Neutrophil (primary cell): ENCODE measurements around the gene SCRT2.

Experiments used
- H3K27ac ChIP-seq: fragments of 200-600 bp; sonication (generic); 2 replicates; pipeline ENCODE4 v1.5.1; 2016; ENCODE audit warnings: mild to moderate bottlenecking, moderate library complexity
- H3K27me3 ChIP-seq: fragments of 200-600 bp; sonication (generic); 2 replicates; pipeline ENCODE4 v1.6.0; 2016; ENCODE audit warnings: mild to moderate bottlenecking
- H3K36me3 ChIP-seq: fragments of 200-600 bp; sonication (generic); 2 replicates; pipeline ENCODE4 v1.5.1; 2017
- H3K4me1 ChIP-seq, 2 experiments: fragments of 200-600 bp in 1 of 2; sonication (generic) in 1 of 2; 1 replicate in 1 of 2; 2 replicates in 1 of 2; pipeline versions ENCODE4 v1.5.1 to v1.6.1; 2013 to 2016; ENCODE audit warnings: low read depth in 1 of 2, low read length in 1 of 2, mild to moderate bottlenecking in 1 of 2, moderate library complexity in 1 of 2; ENCODE audit not compliant: control insufficient read depth in 1 of 2, insufficient read depth in 1 of 2
- H3K4me3 ChIP-seq, 2 experiments: fragments of 200-600 bp in 1 of 2; sonication (generic) in 1 of 2; 1 replicate in 1 of 2; 2 replicates in 1 of 2; pipeline ENCODE4 v1.5.1; 2013 to 2016; ENCODE audit warnings: low read depth in 1 of 2, low read length in 1 of 2, mild to moderate bottlenecking in 1 of 2, moderate library complexity in 1 of 2
- H3K9me3 ChIP-seq: fragments of 200-600 bp; sonication (generic); 2 replicates; pipeline ENCODE4 v1.5.1; 2016
- TF ChIP-seq, protein P1 (sequence below): fragments of 200-600 bp; sonication (generic); IDR thresholded peaks from 2 replicates; pipeline ENCODE4 v1.5.1; 2016; ENCODE audit warnings: antibody characterized with exemption

The SCRT2 gene

DNA sequence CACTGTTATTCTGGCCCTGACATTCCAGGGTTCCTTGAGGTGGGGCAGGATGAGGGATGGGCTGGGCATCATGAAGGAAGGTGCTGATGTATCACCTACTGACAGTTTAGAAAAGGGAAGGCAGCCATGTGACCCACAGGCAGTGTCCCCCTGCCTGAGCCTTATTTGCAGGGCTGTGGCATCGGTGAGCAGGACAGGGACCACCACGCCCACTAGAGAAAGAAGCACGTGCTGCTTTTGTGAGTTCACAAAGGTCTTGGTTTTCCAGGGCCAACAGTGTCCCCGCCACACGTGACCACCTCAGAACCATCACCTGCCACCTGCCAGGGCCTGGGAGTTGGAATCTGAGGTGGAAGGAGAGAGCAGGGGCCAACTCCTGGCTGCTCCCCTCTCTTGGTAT is 43.5 kb upstream of the SCRT2 start:
- Histone ChIP-seq H3K36me3 (no peaks in the 10 kb centered on the region), H3K4me3 (no peak overlapping the region), H3K27ac (no peak overlapping the region), H3K4me1 (no peaks in the 10 kb centered on the region), H3K9me3 (no peaks in the 10 kb centered on the region), H3K27me3 (peaks cover 21% of the 10 kb centered on the region)
- TF ChIP-seq, protein P1, sequence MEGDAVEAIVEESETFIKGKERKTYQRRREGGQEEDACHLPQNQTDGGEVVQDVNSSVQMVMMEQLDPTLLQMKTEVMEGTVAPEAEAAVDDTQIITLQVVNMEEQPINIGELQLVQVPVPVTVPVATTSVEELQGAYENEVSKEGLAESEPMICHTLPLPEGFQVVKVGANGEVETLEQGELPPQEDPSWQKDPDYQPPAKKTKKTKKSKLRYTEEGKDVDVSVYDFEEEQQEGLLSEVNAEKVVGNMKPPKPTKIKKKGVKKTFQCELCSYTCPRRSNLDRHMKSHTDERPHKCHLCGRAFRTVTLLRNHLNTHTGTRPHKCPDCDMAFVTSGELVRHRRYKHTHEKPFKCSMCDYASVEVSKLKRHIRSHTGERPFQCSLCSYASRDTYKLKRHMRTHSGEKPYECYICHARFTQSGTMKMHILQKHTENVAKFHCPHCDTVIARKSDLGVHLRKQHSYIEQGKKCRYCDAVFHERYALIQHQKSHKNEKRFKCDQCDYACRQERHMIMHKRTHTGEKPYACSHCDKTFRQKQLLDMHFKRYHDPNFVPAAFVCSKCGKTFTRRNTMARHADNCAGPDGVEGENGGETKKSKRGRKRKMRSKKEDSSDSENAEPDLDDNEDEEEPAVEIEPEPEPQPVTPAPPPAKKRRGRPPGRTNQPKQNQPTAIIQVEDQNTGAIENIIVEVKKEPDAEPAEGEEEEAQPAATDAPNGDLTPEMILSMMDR = no peak

DNA sequence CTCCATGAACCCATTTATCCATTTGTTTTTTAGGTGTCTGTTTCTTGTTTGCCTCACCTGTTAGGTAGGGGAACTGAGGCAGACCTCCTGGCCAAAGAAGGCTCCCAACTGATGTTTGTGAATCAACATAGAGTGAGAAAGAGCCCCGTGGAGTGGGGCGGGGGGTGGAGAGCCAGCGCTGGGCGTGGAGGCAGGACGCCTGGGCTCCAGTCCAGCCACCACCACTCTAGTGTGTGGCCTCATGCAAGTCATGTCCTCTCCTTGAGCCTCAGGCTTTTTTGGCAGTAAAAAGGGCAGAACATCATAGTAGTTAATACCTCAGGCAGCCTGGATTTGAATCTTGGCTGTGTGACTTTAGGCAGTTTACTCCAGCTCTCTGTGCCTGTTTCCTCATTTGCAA is 42.2 kb upstream of the SCRT2 start:
- no peak overlapping the region for H3K27ac ChIP-seq
- H3K4me1 ChIP-seq = no peaks in the 10 kb centered on the region
- H3K27me3 ChIP-seq = peaks cover 15% of the 10 kb centered on the region
- H3K9me3 ChIP-seq = no peaks in the 10 kb centered on the region
- no peaks in the 10 kb centered on the region for H3K36me3 ChIP-seq
- TF ChIP-seq, protein P1 = no peak
- no peak overlapping the region for H3K4me3 ChIP-seq

DNA sequence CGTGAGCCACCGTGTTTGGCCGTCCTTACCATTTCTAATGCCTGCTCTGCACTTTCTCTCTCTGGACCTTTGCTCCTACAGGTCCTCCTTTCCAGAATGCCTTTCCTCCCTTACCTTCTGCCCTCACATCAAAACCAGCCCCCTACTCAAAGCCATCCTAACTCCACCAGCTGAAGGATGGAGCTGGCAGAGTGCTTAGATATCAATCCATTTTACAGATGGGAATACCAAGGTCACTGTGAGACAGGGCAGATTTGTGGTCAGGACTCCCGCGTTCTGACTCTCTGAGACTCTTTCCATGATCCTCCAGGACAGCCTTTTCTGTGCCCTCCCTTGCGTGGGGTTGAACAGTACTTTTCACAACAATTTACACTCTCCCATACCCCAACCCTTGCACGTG is 41.7 kb upstream of the SCRT2 start:
- no peak overlapping the region for H3K4me3 ChIP-seq
- no peaks in the 10 kb centered on the region for H3K4me1 ChIP-seq
- H3K9me3 ChIP-seq = no peaks in the 10 kb centered on the region
- H3K27ac ChIP-seq = no peak overlapping the region
- TF ChIP-seq, protein P1 = no peak
- peaks cover 17% of the 10 kb centered on the region for H3K27me3 ChIP-seq
- H3K36me3 ChIP-seq = no peaks in the 10 kb centered on the region

DNA sequence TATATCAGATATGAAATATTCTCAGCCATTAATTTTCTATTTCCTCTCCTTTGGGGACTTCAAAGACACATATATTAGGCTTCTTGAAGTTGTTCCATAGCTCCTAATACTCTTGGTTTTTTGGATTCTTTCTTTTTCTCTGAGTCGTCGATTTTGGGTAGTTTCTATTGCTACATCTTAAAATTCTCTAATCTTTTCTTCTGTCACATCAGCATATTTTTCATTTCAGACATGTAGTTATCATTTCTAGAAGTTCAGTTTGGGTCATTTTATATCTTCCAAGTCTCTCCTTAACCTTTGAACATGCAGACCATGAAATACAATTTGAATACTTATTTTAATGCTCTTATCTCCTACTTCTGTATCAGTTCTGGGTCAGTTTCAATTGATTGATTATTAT is 38.9 kb upstream of the SCRT2 start:
- H3K27me3 ChIP-seq = peaks cover 42% of the 10 kb centered on the region
- no peaks in the 10 kb centered on the region for H3K4me1 ChIP-seq
- no peak overlapping the region for H3K27ac ChIP-seq
- TF ChIP-seq, protein P1 = no peak
- H3K9me3 ChIP-seq = no peaks in the 10 kb centered on the region
- H3K36me3 ChIP-seq = no peaks in the 10 kb centered on the region
- H3K4me3 ChIP-seq = no peak overlapping the region

DNA sequence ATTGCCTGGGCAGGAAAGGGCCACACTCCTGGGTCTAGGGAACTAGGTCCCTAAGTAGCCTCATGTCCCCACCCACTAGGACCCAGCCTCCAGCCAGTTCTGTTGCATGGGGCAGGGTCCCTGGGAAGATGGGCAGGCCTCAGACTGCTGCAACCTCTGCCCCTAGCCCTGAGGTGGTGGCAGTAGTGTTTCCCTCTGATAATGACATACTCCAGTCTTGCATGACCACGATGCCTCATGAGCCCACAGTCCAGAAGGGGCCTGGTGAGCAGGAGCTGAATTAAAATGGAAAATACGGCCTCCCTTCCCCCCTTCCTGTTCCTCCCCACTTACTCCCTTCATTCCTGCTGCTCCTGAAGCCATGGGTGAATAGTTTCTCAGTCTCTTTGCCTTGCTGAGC is 36.0 kb upstream of the SCRT2 start:
- H3K4me1 ChIP-seq = no peaks in the 10 kb centered on the region
- peaks cover 59% of the 10 kb centered on the region for H3K27me3 ChIP-seq

More for the DNA sequence above, 36.0 kb upstream of the SCRT2 start:
- Histone ChIP-seq H3K9me3 (no peaks in the 10 kb centered on the region), H3K4me3 (no peak overlapping the region), H3K27ac (no peak overlapping the region), H3K36me3 (no peaks in the 10 kb centered on the region)
- TF ChIP-seq, protein P1 = no peak
